NCI-H82 treated with DMSO at 0.1 percent for 48 hours (cell line): ENCODE measurements around the gene VGLL2.

Source experiments
- DNase-seq: peaks from one replicate; lab custom pipeline; 2025; ENCODE audit not compliant: unreplicated experiment; lab: John Stamatoyannopoulos, UW

Gene VGLL2

GRCh38 chr6:117268924-117269323, 3.6 kb downstream of the VGLL2 start:
- no peak for DNase-seq

- no peak for DNase-seq
Observed at GRCh38 chr6:117269638-117270054, 4.3 kb downstream of the VGLL2 start.

- no peak for DNase-seq
Observed at GRCh38 chr6:117270055-117270842, 4.9 kb downstream of the VGLL2 start.

- DNase-seq = no peak
Observed at GRCh38 chr6:117270843-117271507, 5.6 kb downstream of the VGLL2 start.

GRCh38 chr6:117272032-117272866, 6.9 kb downstream of the VGLL2 start:
- no peak for DNase-seq

GRCh38 chr6:117272891-117273290, 7.5 kb downstream of the VGLL2 start:
- no peak for DNase-seq

- DNase-seq = no peak
Observed at GRCh38 chr6:117275205-117275604, 9.8 kb downstream of the VGLL2 start.

- DNase-seq = no peak
Observed at GRCh38 chr6:117275711-117276110, 10.4 kb downstream of the VGLL2 start.

GRCh38 chr6:117276778-117277316, 11.5 kb downstream of the VGLL2 start:
- DNase-seq = no peak

GRCh38 chr6:117280922-117281321, 15.6 kb downstream of the VGLL2 start:
- DNase-seq = no peak

- no peak for DNase-seq
Observed at GRCh38 chr6:117288083-117288715, 22.8 kb downstream of the VGLL2 start.

- no peak for DNase-seq
Observed at GRCh38 chr6:117290173-117290846, 25.0 kb downstream of the VGLL2 start.

- DNase-seq = no peak
Observed at GRCh38 chr6:117298941-117299340, 33.6 kb downstream of the VGLL2 start.

GRCh38 chr6:117303323-117303722, 38.0 kb downstream of the VGLL2 start:
- DNase-seq = no peak

GRCh38 chr6:117304446-117304845, 39.1 kb downstream of the VGLL2 start:
- DNase-seq = no peak

GRCh38 chr6:117306227-117306790, 41.0 kb downstream of the VGLL2 start:
- DNase-seq = no peak

- no peak for DNase-seq
Observed at GRCh38 chr6:117307655-117308054, 42.3 kb downstream of the VGLL2 start.

GRCh38 chr6:117309069-117309468, 43.7 kb downstream of the VGLL2 start:
- no peak for DNase-seq

- DNase-seq = no peak
Observed at GRCh38 chr6:117309611-117310010, 44.3 kb downstream of the VGLL2 start.

- DNase-seq = no peak
Observed at GRCh38 chr6:117311310-117311709, 46.0 kb downstream of the VGLL2 start.
